Gastrocnemius medialis (tissue), 4 donors: ENCODE measurements around the gene CRHR2.

ENCODE experiments used
- POLR2A ChIP-seq, 2 donors: fragments of 450-650 bp; IDR thresholded peaks; one replicate each; pipeline ENCODE4 v1.6.1; 2017; ENCODE audit warnings: antibody characterized with exemption in 2 of 2, mild to moderate bottlenecking in 2 of 2, moderate library complexity in 2 of 2
- TF ChIP-seq, protein P1 (sequence below), 5 experiments: fragments of 450-650 bp in 3 of 5; fragments of 200-600 bp in 2 of 5; sonication (generic) in 2 of 5; IDR thresholded peaks in 4 of 5; conservative IDR thresholded peaks in 1 of 5; 1 replicate in 4 of 5; 2 replicates in 1 of 5; pipeline ENCODE4 v1.5.1; 2016 to 2019; ENCODE audit warnings: antibody characterized with exemption in 5 of 5, mild to moderate bottlenecking in 3 of 5, moderate library complexity in 3 of 5

DNA sequence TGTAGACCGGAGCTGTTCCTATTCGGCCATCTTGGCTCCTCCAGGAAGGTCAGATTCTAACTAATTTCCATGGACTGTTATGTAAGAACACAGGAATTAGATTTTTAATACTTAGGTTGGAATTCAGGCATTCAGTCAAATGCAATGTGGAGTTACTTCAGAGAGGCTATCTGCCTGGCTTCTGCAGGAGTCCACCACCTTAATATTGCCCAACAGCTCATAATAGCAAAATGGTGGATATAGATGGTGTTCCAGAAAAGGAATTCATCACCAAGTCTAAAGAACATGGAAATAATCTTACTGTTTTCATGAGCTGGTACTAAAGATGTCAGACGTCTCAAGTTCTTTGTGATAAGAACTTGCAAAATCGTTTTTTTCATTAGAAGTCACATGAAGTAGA lies 39.5 kb downstream of the CRHR2 start:
- TF ChIP-seq, protein P1, sequence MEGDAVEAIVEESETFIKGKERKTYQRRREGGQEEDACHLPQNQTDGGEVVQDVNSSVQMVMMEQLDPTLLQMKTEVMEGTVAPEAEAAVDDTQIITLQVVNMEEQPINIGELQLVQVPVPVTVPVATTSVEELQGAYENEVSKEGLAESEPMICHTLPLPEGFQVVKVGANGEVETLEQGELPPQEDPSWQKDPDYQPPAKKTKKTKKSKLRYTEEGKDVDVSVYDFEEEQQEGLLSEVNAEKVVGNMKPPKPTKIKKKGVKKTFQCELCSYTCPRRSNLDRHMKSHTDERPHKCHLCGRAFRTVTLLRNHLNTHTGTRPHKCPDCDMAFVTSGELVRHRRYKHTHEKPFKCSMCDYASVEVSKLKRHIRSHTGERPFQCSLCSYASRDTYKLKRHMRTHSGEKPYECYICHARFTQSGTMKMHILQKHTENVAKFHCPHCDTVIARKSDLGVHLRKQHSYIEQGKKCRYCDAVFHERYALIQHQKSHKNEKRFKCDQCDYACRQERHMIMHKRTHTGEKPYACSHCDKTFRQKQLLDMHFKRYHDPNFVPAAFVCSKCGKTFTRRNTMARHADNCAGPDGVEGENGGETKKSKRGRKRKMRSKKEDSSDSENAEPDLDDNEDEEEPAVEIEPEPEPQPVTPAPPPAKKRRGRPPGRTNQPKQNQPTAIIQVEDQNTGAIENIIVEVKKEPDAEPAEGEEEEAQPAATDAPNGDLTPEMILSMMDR (IDR thresholded peaks at IDR 0.05 in 4 of 5, conservative IDR thresholded peaks at IDR 0.05 in 1 of 5): no peak
- no peak for TF ChIP-seq POLR2A (IDR thresholded peaks at IDR 0.05)
